Left cardiac atrium (tissue), 4 donors: ENCODE measurements around the gene LCN15. TPM values are rescaled to one million over a fixed set of nuclear protein-coding genes. Genes with fewer than 3 reads are reported as not detected.
"Not testable (repeated sequence)": the region's sequence is repeated elsewhere in the genome, so short reads cannot be mapped to it uniquely, and the experiment has no call there.

Experiments
- ATAC-seq, 2 donors: fragments of 200-7000 bp; cut with Tn5 transposase; one replicate each; pipeline ENCODE4 v1.9.1; 2020; ENCODE audit warnings: mild to moderate bottlenecking in 2 of 2, moderate library complexity in 2 of 2
- DNase-seq: peaks from one replicate; pipeline ENCODE4 v3.0.0-alpha.2; 2020
- intact Hi-C, 2 donors: fragments of 100-400 bp; cut with DNase I; formaldehyde crosslinking; loops; one replicate each; pipeline versions ENCODE4 v1.14.1 to v1.15.1; 2022 to 2023
- total RNA-seq, 2 donors: library from RNA; stranded (reverse); fragmentation: NEBNext Ultra II Directional; extraction: Animal tissue kit (Norgen Biotek cat#: 25700); gene quantifications; one replicate each; pipeline ENCODE4 v1.2.1, GENCODE V29; 2021
- donor health status: DM: no; HTN: yes; CAD: no.
- donor health status: DM: no; HTN: yes; CAD: no; lungs with severe emphysema.
- donor health status: DM: yes; HTN: yes; CAD: no.
- donor health status: Dilated cardiomyopathy.

Gene LCN15
- total RNA-seq, 2 donors from 2014 or later, result 0.41 to 1.1 TPM

GRCh38 chr9:136760834-136761544, 3.3 kb downstream of the LCN15 start:
- peak; percentile 39 to 45 for ATAC-seq
- peak; percentile 61 for DNase-seq
- intact Hi-C loops, result not testable (repeated sequence)

DNA sequence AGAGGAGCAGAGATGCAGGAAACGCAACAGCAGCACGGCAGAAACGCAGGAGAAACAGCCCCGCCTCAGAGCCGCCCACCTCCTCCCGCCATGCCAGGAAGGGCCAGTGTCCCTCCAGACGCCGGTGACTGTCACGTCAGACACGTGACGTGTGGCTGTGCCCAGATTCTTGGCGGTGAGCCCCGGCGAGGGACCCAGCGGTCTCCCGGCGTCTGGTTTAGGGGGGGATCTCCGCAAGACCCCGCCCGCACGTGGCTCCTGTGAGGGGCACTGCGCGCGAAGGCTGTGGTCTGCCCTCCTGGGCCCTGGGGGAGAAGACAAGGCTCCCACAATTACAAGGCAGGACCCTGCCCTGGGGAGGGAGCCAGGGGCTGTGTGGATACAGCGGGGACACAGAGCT, 3.9 kb downstream of the LCN15 start:
- DNase-seq, result no peak
- intact Hi-C loops, result no loop called here
- ATAC-seq, result no peak

DNA sequence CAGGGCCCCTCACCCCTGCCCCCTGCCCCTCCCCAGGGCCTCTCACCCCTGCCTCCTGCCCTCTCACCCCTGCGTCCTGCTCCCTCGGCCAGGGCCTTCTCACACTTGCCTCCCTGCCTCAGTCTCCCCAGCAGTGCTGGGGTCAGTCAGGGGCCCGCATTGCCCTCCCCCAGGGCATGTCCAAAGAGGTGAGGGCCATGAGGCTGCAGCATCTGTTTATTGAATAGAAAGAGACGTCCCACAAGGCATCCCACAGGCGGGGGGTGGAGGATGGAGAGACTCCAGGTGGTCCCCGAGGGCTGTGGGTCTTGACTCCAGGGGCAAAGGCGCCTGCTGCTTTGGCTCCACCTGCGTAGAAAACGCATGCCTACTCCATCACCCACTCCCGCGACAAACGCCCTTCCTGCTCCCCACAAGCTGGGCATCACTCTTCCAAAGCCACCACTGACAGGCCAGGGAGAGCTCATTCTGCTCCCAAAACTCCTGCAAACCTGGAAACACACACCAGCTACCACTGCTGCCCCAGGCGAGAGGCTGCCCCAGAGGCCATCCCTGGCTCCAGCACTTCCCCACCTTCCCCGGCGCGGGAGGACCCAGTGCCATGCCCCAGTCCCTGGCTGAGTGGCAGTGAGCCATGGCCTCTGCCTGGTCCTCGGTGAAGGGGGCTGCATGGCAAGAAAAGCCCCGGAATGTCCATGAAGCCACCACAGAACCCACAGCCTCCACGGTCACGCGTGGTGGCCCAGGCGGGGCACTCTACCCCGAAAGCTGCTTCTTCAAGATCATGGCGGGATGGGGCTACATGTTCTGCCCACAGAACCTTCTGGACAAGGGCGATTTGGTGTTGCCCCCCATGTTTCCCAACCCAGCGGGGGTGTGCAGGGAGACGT, 4.6 kb downstream of the LCN15 start:
- DNase-seq (no peak), ATAC-seq (no peak)
- intact Hi-C loops, result no loop called here

DNA sequence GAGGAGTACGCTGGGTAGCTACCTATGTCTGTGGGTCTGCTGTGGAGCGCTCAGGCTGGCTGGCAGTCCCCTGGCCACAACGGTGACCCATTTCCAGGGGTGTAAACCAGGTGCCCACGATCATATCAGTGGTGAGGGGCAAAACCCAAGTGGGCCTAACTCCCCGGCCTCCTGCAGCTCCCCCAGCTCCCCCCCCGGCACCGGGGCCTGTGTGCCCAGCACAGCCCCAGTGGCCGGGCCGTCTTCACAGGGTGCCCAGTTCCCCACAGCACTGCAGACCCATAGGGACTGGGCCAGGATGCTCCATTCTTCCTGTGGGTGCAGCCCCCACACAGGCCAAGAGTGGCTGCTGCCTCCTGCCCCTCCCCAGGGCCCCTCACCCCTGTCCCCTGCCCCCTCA, 5.3 kb downstream of the LCN15 start:
- ATAC-seq (no peak), DNase-seq (no peak)
- intact Hi-C loops, result no loop called here

GRCh38 chr9:136757751-136758140, 6.6 kb downstream of the LCN15 start:
- DNase-seq (no peak), ATAC-seq (no peak)
- intact Hi-C loops, result no loop called here

- ATAC-seq (no peak), DNase-seq (no peak)
- intact Hi-C loops, result no loop called here
Observed at GRCh38 chr9:136757328-136757727, 7.0 kb downstream of the LCN15 start.

- intact Hi-C loops, result no loop called here
- no peak for DNase-seq
- ATAC-seq, result no peak
Observed at GRCh38 chr9:136756836-136757235, 7.5 kb downstream of the LCN15 start.

- intact Hi-C loops, result no loop called here
- no peak for ATAC-seq
Observed at GRCh38 chr9:136756134-136756438, 8.2 kb downstream of the LCN15 start.

DNA sequence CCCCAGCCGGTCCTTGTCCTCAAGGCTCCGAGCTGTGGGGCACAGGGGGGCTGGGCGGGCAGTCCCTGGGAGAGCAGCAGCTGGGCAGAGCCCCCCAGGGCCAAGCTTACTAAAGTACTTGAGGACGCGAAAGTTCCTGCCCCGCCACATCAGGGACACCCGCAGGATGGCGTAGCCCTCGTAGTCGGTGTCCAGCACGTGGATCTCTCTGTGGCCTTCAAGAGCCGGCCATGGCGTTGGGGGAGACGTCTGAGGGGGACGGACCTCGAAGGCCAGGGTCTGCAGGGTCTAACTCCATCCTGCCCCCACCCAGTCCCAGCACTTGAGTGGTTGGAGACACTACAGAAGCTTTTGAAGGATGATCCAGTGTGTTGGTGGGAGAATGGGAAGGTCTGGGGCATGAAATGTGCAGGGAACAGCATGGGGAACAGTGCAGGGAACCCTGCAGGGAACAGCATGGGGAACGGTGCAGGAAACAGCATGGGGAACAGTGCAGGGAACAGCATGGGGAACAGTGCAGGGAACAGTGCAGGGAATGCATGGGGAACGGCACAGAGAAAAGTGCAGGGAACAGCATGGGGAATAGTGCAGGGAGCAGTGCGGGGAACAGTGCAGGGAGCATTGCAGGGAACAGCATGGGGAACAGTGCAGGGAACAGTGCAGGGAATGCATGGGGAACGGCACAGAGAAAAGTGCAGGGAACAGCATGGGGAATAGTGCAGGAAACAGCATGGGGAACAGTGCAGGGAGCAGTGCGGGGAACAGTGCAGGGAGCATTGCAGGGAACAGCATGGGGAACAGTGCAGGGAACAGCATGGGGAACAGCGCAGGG, 8.8 kb downstream of the LCN15 start:
- intact Hi-C loops, DNase-seq, ATAC-seq: not testable (repeated sequence)

More at GRCh38 chr9:136756134-136756438, 8.2 kb downstream of the LCN15 start:
- no peak for DNase-seq

DNA sequence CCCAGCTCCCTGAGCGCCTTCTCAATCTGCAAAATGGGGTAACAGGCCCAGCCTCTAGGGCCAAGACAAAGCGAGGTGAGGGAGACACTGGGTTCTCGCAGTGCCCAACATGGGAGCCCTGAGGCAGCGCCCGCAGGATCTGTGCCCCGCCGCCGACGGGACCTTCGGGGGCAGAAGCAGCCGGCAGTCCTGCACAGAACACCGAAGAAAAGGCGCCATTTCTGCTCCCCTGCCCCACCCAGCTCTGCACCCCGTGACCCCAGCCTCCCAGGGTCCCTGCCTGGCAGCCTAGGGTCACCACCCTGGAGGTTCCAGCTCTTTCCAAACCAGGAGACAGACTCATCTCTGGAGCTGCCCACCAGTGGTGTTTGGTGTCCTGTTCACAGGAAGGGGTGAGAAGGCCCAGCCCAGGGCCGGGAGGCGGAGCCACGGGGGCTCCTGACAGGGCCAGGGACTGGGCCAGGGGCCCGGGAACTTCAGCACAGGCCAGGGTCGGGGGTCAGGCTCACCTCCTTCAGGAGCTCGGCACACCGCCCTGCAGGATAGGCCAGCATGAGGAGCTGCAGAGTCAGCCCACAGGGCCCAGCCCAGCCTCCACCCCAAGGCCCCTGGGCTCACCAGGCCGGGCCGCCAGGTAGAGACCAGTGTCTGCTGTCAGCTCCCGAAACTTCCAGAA, 9.6 kb downstream of the LCN15 start:
- intact Hi-C loops, result no loop called here
- no peak for ATAC-seq
- DNase-seq, result no peak

DNA sequence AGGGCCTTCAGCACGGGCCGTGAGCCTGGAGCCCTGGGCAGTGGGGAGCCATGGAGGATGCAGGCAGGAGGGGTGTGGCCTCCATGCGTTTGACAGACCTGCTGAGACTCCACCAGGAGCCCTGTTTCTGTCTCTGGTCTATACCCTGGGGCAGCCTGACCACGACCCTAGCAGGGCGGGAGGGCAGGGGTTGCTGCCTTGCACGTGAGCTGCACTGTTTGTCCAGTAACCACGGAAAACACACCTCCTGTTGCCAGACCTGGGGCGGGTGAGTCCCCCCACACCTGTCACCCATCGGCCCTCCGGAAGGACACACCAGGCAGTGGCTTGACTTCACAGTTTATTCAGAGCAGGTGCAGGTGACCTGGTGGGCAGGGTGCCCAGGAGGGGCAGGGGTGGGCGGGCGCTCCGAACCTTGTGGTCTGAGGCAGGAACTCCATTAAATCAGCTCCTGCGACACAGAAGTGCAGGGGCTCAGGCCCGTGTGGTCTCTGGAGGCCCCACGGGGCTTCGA, 10.2 kb downstream of the LCN15 start:
- ATAC-seq, result no peak
- no peak for DNase-seq
- intact Hi-C loops, result no loop called here

GRCh38 chr9:136753371-136754058, 10.8 kb downstream of the LCN15 start:
- DNase-seq, result no peak
- ATAC-seq, result no peak
- intact Hi-C loops, result no loop called here

DNA sequence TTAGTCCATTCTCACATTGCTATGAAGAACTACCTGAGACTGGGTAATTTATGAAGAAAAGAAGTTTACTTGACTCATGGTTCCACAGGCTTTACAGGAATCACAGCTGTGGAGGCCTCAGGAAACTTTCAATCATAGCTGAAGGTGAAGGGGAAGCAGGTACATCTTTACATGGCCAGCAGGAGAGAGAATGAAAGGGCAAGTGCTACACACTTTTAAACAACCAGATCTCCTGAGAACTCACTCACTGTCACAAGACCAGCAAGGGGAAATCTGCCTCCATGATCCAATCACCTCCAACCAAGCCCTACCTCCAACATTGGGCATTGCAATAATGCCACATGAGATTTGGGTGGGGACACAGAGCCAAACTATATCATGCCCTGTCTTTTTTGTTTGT, 12.5 kb downstream of the LCN15 start:
- intact Hi-C loops, result no loop called here
- DNase-seq (no peak), ATAC-seq (no peak)

GRCh38 chr9:136751244-136751643, 13.1 kb downstream of the LCN15 start:
- no peak for DNase-seq
- intact Hi-C loops, result no loop called here
- no peak for ATAC-seq

DNA sequence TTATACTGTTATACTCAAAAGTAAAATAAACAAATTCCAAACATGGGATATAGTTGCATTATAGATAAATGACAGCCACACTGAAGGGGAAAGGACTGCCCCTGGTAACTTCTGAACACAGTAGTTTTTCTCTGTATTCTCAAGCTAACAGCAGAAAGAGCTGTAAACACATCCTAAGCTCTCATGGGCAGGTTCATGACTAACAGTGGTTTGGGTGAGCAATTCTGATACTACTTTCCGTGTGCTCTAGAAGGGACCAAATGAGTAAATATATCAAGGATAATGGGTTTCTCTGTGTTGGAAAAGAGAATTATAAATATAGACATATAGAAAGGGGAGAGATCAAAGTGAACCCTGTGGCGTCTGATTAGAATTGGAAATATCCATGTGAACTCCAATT, 13.8 kb downstream of the LCN15 start:
- intact Hi-C loops, result no loop called here
- no peak for ATAC-seq
- DNase-seq, result no peak

DNA sequence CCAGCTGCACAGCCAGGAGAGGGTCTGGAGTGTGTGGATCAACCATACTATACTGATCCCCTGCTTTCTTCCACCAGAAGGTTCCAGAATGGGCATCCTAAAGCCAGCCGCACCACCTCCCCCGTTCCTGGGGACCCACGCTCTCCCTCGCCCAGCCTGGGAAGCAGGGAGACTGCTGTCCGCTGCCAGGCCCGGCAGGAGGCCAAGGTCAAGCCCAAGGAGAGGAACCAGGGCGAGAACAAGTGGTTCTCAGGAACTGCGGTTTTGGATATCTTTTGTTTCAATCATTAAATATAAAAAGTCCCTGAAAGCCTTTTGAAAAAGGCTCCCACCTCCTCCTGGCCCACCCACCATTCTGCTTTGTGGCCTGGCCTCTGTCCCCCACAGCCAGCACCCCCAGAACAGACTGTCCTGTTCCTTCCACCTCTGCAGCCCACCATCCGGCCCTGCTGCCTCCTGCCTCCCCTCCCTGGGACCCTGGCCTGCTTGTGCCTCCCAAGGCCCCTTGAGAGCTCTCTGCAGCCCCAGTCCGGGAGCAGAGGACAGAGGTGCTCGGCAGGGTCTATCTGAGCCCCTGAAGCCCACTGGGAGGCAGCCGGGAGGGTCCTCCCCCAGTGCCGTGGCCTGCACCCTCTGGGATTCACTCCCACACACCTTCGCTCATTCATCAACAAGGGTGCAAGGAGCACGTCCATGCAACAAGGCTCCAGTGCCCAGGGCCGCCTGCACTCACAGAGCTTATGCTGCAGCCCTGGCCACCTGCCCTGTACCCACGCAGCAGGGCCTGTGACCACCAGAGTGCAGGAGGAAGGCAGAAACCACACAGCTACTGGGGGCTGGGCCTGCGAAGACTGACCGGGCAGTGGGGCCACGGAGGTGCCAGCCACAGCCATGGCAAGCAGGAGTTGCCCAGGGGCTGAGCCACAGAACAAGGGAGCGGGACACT, 15.4 kb downstream of the LCN15 start:
- peak; percentile 30 for DNase-seq
- intact Hi-C loops, result no loop called here
- ATAC-seq, result peak in 1 of 2 donors; percentile 22

DNA sequence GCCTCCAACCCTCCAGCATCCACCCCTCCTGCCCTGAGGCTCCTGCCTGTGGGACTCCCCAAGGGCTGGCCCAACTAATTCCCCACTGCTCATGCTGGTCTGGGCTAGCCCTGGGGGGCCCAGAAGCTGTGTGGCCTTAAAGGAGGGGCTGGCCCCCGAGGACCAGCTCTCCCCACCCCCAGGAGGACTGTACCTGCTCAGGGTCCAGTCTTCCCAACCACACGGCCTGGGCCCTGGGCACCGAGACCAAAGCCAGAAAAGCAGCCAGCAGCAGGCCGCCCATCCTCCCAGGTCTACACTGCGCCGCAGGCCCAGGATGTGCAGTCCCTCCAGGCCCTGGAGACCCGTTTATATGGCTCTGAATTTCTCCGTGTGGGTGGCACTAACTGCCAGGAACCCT, 16.1 kb downstream of the LCN15 start, which contains the start of gene LCN6:
Gene LCN6 (minus strand): TSS at position 325 of the 400 bp plus-strand sequence. CDS start 42 bp downstream, at position 283.
- no peak for ATAC-seq
- intact Hi-C loops, result no loop called here
- DNase-seq, result peak; percentile 17
